ENCODE data around the gene PARP12.

DNA sequence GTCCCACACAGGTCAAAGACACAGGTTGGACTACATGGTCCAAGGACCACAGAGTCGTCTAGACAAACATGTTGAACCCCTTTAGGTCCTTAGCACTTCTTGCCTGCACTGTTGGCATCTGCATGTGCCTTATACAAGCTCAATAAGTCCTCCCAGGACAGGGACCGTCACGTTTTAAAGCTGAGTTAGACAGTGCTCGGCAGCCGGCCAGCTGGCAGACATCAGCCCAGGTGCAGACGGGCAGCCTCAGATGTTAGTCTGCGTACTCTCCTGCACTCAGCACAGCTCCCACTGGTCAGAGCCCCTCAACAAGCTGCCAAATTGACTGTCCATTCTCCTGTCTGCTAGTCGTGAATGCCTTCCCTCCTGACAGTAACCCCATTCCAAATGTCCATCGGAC lies 34.9 kb downstream of the PARP12 start:
- no peak for TF ChIP-seq REST (IDR thresholded peaks at IDR 0.05; ENCODE audit: insufficient read depth in 1 of 2, low read depth in 2 of 2, low read length in 2 of 2)
- no peak for TF ChIP-seq POLR2AphosphoS5 (IDR thresholded peaks at IDR 0.05; ENCODE audit: low read depth, low read length)
- no peak for TF ChIP-seq FOXP2 (optimal IDR thresholded peaks at IDR 0.05; ENCODE audit: borderline replicate concordance, extremely low read depth, extremely low read length, insufficient read depth)
- TF ChIP-seq TAF1 (IDR thresholded peaks at IDR 0.05; ENCODE audit: borderline replicate concordance, insufficient read depth, low read length): no peak
- no peak for TF ChIP-seq SIN3A (IDR thresholded peaks at IDR 0.05; ENCODE audit: borderline replicate concordance, insufficient read depth, low read length)

All from PFSK-1 (cell line).